ENCODE data around the gene RANBP9.

- no peak for TF ChIP-seq RBM25 (IDR thresholded peaks at IDR 0.05; ENCODE audit: low read depth, low read length, severe bottlenecking)
- TF ChIP-seq CTCF (IDR thresholded peaks at IDR 0.05 in 2 of 3, conservative IDR thresholded peaks at IDR 0.05 in 1 of 3; ENCODE audit: insufficient read depth in 2 of 3, low read depth in 1 of 3, low read length in 3 of 3), result no peak
- TF ChIP-seq REST (IDR thresholded peaks at IDR 0.05; ENCODE audit: borderline replicate concordance), result no peak
- no peak for TF ChIP-seq REST (CRISPR knock-in tag; IDR thresholded peaks at IDR 0.05; ENCODE audit: low read depth)
- no peak for TF ChIP-seq ZKSCAN3 (CRISPR knock-in tag; IDR thresholded peaks at IDR 0.05)
- no peak for TF ChIP-seq BHLHE40 (IDR thresholded peaks at IDR 0.05; ENCODE audit: low read length)
- no peak for TF ChIP-seq POLR2AphosphoS2 (IDR thresholded peaks at IDR 0.05; ENCODE audit: low read length)
Measured at GRCh38 chr6:13709689-13710551, 1.7 kb downstream of the RANBP9 start.

All from K562 (cell line).